Neural progenitor cell (in vitro differentiated cells): ENCODE data around the gene CAPZB.

Experiments used
- CTCF ChIP-seq: fragments of 200-600 bp; sonication (generic); IDR thresholded peaks from 2 replicates; pipeline ENCODE4 v1.5.1; 2017; ENCODE audit warnings: antibody characterized with exemption, mild to moderate bottlenecking
- EZH2phosphoT487 ChIP-seq: fragments of 200-600 bp; sonication (generic); IDR thresholded peaks from 2 replicates; pipeline ENCODE4 v1.6.1; 2017; ENCODE audit warnings: antibody characterized with exemption

GRCh38 chr1:19447550-19447949 lies 37.8 kb downstream of the CAPZB start:
- no peak for TF ChIP-seq EZH2phosphoT487
- TF ChIP-seq CTCF, result no peak
